ENCODE results near the gene MED4. TPM values are rescaled to one million over a fixed set of nuclear protein-coding genes. Genes with fewer than 3 reads are reported as not detected.

MED4 gene
- total RNA-seq, 4 donors from 2014 or later, result 36.7 to 51.4 (median 39.2) TPM

GRCh38 chr13:48081739-48082138 is 13.2 kb downstream of the MED4 start:
- TF ChIP-seq CTCF (IDR thresholded peaks at IDR 0.05), result no peak
- Histone ChIP-seq H3K4me1 (no peaks in the 10 kb centered on the region), H3K27me3 (no peaks in the 10 kb centered on the region), H3K27ac (no peak overlapping the region), H3K36me3 (peaks cover 0 to 90% of the 10 kb centered on the region in 2 donors), H3K4me3 (no peak overlapping the region), H3K9me3 (no peaks in the 10 kb centered on the region)
- no peak for ATAC-seq
- 87 to 94% methylated on average over 4 of the region's 4 CpGs for WGBS, 2 donors (ENCODE audit: low coverage in 1 of 2)

GRCh38 chr13:48078251-48078656 is 16.6 kb downstream of the MED4 start:
- H3K4me3 ChIP-seq, result no peak overlapping the region
- no peaks in the 10 kb centered on the region for H3K9me3 ChIP-seq
- no peak for ATAC-seq
- H3K27me3 ChIP-seq, result no peaks in the 10 kb centered on the region
- no peaks in the 10 kb centered on the region for H3K4me1 ChIP-seq
- no peak overlapping the region for H3K27ac ChIP-seq
- TF ChIP-seq POLR2A (IDR thresholded peaks at IDR 0.05), result no peak
- WGBS, 2 donors (ENCODE audit: low coverage in 1 of 2), result 0% methylated on average over 1 of the region's 2 CpGs; no CpG with 5 or more reads in 1 of the 2 donors
- peaks cover 0 to 99% of the 10 kb centered on the region in 2 donors for H3K36me3 ChIP-seq

GRCh38 chr13:48074006-48074405 is 20.9 kb downstream of the MED4 start:
- Histone ChIP-seq H3K4me1 (no peaks in the 10 kb centered on the region), H3K36me3 (peaks cover 0 to 100% of the 10 kb centered on the region in 2 donors)

GRCh38 chr13:48072787-48073186 is 22.1 kb downstream of the MED4 start:
- 100% methylated on average over 2 of the region's 2 CpGs; no CpG with 5 or more reads in 1 of the 2 donors for WGBS, 2 donors (ENCODE audit: low coverage in 1 of 2)
- ATAC-seq, result no peak
- no peaks in the 10 kb centered on the region for H3K4me1 ChIP-seq
- H3K9me3 ChIP-seq, result peaks cover 0 to 35% (median 0%) of the 10 kb centered on the region in 3 donors
- H3K27ac ChIP-seq, result no peak overlapping the region
- H3K36me3 ChIP-seq, result peaks cover 0 to 100% of the 10 kb centered on the region in 2 donors
- TF ChIP-seq POLR2A (IDR thresholded peaks at IDR 0.05), result no peak
- TF ChIP-seq EP300 (IDR thresholded peaks at IDR 0.05), result no peak
- no peaks in the 10 kb centered on the region for H3K27me3 ChIP-seq
- no peak overlapping the region for H3K4me3 ChIP-seq

More at GRCh38 chr13:48074006-48074405, 20.9 kb downstream of the MED4 start:
- TF ChIP-seq POLR2AphosphoS5 (IDR thresholded peaks at IDR 0.05), result no peak
- TF ChIP-seq CTCF (IDR thresholded peaks at IDR 0.05), result no peak
- no peak for TF ChIP-seq POLR2A (IDR thresholded peaks at IDR 0.05)
- TF ChIP-seq EP300 (IDR thresholded peaks at IDR 0.05), result no peak
- no peak overlapping the region for H3K4me3 ChIP-seq
- H3K27me3 ChIP-seq, result no peaks in the 10 kb centered on the region
- peaks cover 0 to 35% (median 0%) of the 10 kb centered on the region in 3 donors for H3K9me3 ChIP-seq
- no peak for ATAC-seq
- H3K27ac ChIP-seq, result no peak overlapping the region
- 80 to 81% methylated on average over 1 to 2 of the region's 2 CpGs for WGBS, 2 donors (ENCODE audit: low coverage in 1 of 2)

- WGBS, 2 donors (ENCODE audit: low coverage in 1 of 2), result 94 to 100% methylated on average over 2 to 3 of the region's 3 CpGs
- ATAC-seq, result no peak
- H3K27ac ChIP-seq, result no peak overlapping the region
- no peak overlapping the region for H3K4me3 ChIP-seq
- H3K9me3 ChIP-seq, result peaks cover 0 to 35% (median 0%) of the 10 kb centered on the region in 3 donors
- TF ChIP-seq POLR2AphosphoS5 (IDR thresholded peaks at IDR 0.05) (no peak), EP300 (IDR thresholded peaks at IDR 0.05) (no peak), CTCF (IDR thresholded peaks at IDR 0.05) (no peak), POLR2A (IDR thresholded peaks at IDR 0.05) (no peak)
- no peaks in the 10 kb centered on the region for H3K27me3 ChIP-seq
- H3K4me1 ChIP-seq, result no peaks in the 10 kb centered on the region
- H3K36me3 ChIP-seq, result peaks cover 0 to 100% of the 10 kb centered on the region in 2 donors
Measured at GRCh38 chr13:48072304-48072703, 22.6 kb downstream of the MED4 start.

- ATAC-seq, result no peak
- 50 to 73% methylated on average over 2 to 4 of the region's 5 CpGs for WGBS, 2 donors (ENCODE audit: low coverage in 1 of 2)
- no peak overlapping the region for H3K4me3 ChIP-seq
- TF ChIP-seq POLR2A (IDR thresholded peaks at IDR 0.05), result no peak
- TF ChIP-seq POLR2AphosphoS5 (IDR thresholded peaks at IDR 0.05), result no peak
- no peak for TF ChIP-seq CTCF (IDR thresholded peaks at IDR 0.05)
- TF ChIP-seq EP300 (IDR thresholded peaks at IDR 0.05), result no peak
- peaks cover 0 to 35% (median 0%) of the 10 kb centered on the region in 3 donors for H3K9me3 ChIP-seq
- no peak overlapping the region for H3K27ac ChIP-seq
- peaks cover 0 to 100% of the 10 kb centered on the region in 2 donors for H3K36me3 ChIP-seq
- H3K27me3 ChIP-seq, result no peaks in the 10 kb centered on the region
- H3K4me1 ChIP-seq, result no peaks in the 10 kb centered on the region
Measured at GRCh38 chr13:48070942-48071341, 24.0 kb downstream of the MED4 start.
